Mammary epithelial cell (primary cell): ENCODE data around the gene APP.

Experiments used
- CTCF ChIP-seq, 2 donors: IDR thresholded peaks in 1 of 2; conservative IDR thresholded peaks in 1 of 2; 2 replicates each; pipeline ENCODE4 v1.5.1; 2011 to 2012; ENCODE audit warnings: inconsistent platforms in 2 of 2, low read length in 2 of 2, mild to moderate bottlenecking in 2 of 2, control low read depth in 1 of 2, low read depth in 1 of 2; ENCODE audit not compliant: insufficient read depth in 1 of 2; ENCODE audit errors: extremely low read depth in 1 of 2
- EZH2 ChIP-seq: IDR thresholded peaks from 2 replicates; pipeline ENCODE4 v1.6.1; 2012; ENCODE audit warnings: low read length, inconsistent platforms, borderline replicate concordance

DNA sequence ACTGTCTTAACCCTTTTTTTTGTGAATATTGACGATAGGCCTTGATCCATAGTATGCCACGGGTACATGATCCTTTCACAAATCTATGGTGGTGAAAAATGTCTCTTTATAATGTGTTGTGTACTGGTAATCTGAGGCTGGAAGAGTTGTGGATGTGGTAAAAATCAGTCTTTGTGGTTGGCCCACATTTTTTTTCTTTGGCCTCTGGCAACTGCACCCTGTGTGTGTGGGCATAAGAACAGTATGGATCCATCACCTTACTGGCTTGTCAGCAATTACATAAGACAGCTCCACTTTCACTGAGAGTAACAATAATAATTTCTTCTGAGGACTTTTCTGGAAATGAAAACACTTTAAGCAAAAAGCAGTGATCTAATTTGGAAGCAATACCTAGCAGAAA is 334.2 kb downstream of the APP start:
- no peak for TF ChIP-seq CTCF (conservative IDR thresholded peaks at IDR 0.05 in 1 of 2, IDR thresholded peaks at IDR 0.05 in 1 of 2; ENCODE audit: extremely low read depth in 1 of 2, insufficient read depth in 1 of 2, low read depth in 1 of 2, low read length in 2 of 2)
- TF ChIP-seq EZH2, result no peak
